HG03066 (cell line): ENCODE data around the gene LHX5.

Source experiments
- ATAC-seq: cut with Tn5 transposase; IDR thresholded peaks from one replicate; pipeline ENCODE4 v1.9.1; 2021; ENCODE audit warnings: low read depth; ENCODE audit not compliant: unreplicated experiment

Gene LHX5

GRCh38 chr12:113478351-113479011, 6.8 kb upstream of the LHX5 start:
- ATAC-seq: no peak

- no peak for ATAC-seq
Measured at GRCh38 chr12:113477842-113478215, 6.2 kb upstream of the LHX5 start.

- ATAC-seq: no peak
Measured at GRCh38 chr12:113477171-113477841, 5.6 kb upstream of the LHX5 start.

- ATAC-seq: no peak
Measured at GRCh38 chr12:113476176-113476986, 4.7 kb upstream of the LHX5 start.

GRCh38 chr12:113475451-113476175, 3.9 kb upstream of the LHX5 start:
- no peak for ATAC-seq

- ATAC-seq: no peak
Measured at GRCh38 chr12:113474635-113475436, 3.2 kb upstream of the LHX5 start.

GRCh38 chr12:113473942-113474341, 2.3 kb upstream of the LHX5 start:
- no peak for ATAC-seq

GRCh38 chr12:113473400-113473799, 1.7 kb upstream of the LHX5 start:
- ATAC-seq: no peak

- ATAC-seq: no peak
Measured at GRCh38 chr12:113472191-113473121, 785 bp upstream of the LHX5 start.

- no peak for ATAC-seq
Measured at GRCh38 chr12:113470871-113471618, 626 bp downstream of the LHX5 start.

- ATAC-seq: no peak
Measured at GRCh38 chr12:113469949-113470743, 1.5 kb downstream of the LHX5 start.

GRCh38 chr12:113469224-113469948, 2.3 kb downstream of the LHX5 start:
- ATAC-seq: no peak

- no peak for ATAC-seq
Measured at GRCh38 chr12:113468365-113469223, 3.1 kb downstream of the LHX5 start.

GRCh38 chr12:113467502-113468364, 3.9 kb downstream of the LHX5 start:
- ATAC-seq: no peak

- no peak for ATAC-seq
Measured at GRCh38 chr12:113467142-113467501, 4.5 kb downstream of the LHX5 start.
